ENCODE results near the gene UGDH.

DNA sequence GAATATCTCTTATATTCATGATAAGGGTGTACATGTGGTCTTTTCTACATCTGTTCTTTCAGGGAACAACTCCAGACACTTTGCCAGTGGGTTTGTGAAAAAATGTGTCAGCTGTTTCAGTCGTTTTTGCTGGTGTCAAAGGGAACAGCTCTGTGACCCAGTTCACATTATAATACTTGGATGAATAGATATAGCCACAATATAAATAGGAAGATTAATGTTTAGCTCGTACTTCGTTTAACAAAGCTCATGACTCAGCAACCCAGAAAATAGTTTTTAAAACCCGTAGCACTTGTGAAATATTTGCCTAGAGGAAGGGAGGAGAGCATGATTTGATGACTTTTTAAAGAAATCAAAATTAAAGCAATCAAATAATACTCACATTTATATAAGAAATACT, 60.5 kb downstream of the UGDH start:
- TF ChIP-seq, protein P1, sequence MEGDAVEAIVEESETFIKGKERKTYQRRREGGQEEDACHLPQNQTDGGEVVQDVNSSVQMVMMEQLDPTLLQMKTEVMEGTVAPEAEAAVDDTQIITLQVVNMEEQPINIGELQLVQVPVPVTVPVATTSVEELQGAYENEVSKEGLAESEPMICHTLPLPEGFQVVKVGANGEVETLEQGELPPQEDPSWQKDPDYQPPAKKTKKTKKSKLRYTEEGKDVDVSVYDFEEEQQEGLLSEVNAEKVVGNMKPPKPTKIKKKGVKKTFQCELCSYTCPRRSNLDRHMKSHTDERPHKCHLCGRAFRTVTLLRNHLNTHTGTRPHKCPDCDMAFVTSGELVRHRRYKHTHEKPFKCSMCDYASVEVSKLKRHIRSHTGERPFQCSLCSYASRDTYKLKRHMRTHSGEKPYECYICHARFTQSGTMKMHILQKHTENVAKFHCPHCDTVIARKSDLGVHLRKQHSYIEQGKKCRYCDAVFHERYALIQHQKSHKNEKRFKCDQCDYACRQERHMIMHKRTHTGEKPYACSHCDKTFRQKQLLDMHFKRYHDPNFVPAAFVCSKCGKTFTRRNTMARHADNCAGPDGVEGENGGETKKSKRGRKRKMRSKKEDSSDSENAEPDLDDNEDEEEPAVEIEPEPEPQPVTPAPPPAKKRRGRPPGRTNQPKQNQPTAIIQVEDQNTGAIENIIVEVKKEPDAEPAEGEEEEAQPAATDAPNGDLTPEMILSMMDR (IDR thresholded peaks at IDR 0.05) = no peak
- TF ChIP-seq POLR2AphosphoS5 (IDR thresholded peaks at IDR 0.05) (no peak), POLR2A (IDR thresholded peaks at IDR 0.05) (no peak)

Data from breast epithelium (tissue), 3 donors.